ENCODE data around the gene TLN1.
A peak's percentile ranks its signal among the peaks of the same experiment; 100 is the strongest.

Gene TLN1

DNA sequence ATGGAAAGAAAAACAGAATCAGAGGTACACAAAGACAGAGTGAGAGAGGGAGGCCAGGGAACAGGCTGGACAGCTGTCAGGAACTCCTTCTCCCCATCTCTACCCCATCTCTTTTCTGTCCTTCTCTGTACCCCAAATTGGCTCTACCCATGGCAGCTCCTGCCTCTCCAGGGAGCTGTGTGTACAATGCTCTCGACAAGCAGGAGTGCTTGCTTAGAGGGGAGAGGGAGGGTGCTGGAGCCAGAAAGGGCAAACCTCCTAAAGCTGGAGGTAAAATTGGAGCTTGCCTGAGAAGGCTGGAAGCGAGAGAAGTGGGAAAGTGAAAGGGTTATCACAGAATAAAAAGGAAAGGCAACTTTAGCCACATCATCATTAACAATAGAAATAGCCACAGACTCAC is 48.7 kb downstream of the TLN1 start:
- DNase-seq (ENCODE audit: low read depth), result no peak

DNA sequence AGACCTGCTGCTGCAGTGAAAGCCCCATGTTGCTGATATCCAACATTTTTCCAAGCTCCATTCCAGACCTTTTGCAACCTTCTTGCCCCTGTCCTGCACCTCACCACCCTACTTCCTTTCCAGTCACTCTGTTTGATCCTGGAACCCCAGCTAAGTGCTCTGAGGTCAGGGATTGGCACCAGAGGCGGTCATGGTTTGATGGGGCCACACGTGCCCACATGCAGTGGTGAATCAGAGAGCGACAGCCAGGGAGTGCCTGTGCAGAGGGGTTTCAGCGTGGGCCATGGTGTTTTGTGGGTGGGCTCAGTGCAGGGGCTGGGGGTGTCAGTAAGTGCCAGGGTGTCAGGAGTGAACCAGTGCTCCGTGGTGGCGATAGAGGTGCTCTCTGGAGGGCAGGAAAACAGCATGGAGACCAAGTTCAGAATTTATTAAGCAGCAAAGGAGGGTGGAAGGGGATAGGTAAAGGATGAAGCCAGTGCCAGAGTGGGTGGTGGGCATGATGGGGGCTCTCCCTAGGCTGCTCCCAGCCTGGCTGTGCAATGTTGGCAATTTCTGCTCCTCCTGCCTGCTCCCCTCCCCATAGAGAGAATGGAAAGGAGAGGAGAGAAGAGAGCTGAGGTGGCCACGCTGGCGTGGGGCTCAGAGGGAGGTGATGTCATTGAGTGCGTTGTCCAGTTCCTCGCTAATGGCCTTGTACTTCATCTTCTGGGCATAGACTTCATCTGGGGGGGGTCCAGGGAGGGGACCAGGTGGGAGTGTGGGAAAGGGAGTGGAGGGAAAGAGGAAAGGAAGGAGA is 49.3 kb downstream of the TLN1 start:
- DNase-seq (ENCODE audit: low read depth), result no peak

DNA sequence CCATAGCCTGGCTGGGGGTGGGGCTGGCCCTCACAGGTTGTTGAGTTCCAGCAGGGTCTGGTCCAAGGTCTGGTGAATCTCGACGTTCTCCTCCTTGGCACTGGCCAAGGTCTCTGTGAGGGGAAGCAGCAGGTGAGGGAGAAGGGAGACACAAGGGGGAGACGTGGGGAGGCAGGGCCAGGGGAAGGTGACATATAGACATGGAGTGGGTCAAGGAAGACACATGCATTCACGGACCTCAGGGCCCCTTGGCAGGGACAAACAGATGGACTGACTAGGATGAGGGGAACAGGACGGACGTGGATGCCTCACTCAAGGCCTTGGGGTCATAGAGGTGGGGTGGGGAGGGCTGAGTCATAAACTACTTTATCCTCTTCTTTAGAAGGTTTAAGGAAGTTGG is 49.9 kb downstream of the TLN1 start:
- no peak for DNase-seq (ENCODE audit: low read depth)

DNA sequence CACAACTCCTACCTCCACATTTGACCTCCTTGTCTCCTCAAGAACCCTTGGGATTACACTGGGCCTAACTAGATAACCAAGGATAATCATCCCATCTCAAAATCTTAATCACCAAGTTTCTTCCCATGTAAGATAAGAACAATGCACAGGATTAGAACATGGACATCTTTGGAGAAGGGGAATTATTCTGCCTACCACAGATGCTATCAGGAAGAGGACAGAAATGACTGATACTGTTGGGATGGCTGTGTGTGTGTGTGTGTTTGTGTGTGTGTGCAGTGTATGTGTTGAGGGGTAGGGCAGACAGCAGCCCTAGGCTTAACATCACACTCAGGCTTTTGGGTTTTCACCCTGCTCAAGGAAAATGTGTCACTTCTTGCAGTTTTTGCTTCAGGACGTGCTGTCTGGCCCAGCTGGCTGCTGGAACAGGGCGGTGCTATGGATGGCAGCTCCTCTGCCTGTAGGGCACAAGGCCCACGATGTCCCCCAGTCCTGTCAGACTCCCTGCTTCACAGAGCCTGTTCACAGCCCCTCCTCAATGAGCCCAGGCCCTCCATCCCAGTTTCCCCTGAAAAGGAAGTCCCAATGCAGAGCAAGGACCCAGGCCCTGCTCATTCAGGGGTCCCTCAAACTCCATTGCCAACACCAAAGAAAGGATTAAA is 50.5 kb downstream of the TLN1 start:
- peak; percentile 36 for DNase-seq (ENCODE audit: low read depth)

DNA sequence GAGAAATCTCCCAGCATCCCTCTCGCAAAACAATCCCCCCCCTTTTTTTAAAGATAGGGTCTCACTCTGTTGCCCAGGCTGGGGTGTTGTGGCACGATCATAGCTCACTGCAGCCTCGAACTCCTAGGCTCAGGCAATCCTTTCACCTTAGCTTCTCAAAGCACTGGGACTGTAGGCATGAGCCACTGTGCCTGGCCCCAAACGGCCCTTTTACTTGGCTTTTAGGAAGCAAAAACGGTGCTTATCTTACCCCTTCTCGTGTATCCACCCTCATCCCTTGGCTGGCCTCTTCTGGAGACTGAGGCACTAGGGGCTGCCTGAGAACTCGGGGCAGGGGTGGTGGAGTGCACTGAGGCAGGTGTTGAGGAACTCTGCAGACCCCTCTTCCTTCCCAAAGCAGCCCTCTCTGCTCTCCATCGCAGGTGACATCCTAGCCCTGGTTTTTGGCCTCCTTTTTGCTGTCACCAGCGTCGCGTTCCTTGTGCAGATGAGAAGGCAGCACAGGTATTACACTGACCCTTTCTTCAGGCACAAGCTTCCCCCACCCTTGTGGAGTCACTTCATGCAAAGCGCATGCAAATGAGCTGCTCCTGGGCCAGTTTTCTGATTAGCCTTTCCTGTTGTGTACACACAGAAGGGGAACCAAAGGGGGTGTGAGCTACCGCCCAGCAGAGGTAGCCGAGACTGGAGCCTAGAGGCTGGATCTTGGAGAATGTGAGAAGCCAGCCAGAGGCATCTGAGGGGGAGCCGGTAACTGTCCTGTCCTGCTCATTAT is 51.5 kb downstream of the TLN1 start:
- peak; percentile 72 for DNase-seq (ENCODE audit: low read depth)

DNA sequence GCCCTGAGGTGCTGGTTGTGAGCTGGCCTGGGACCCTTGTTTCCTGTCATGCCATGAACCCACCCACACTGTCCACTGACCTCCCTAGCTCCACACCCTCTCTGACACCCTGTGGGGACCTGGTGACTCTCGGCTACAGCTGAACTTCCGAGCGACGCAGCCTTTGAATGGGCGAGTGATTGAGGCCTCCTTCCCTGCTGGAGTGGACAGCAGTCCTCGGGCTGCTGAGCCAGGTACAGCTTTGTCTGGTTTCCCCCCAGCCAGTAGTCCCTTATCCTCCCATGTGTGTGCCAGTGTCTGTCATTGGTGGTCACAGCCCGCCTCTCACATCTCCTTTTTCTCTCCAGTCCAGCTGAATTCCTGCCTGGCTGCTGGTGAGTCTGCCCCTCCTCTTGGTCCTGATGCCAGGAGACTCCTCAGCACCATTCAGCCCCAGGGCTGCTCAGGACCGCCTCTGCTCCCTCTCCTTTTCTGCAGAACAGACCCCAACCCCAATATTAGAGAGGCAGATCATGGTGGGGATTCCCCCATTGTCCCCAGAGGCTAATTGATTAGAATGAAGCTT is 52.1 kb downstream of the TLN1 start:
- no peak for DNase-seq (ENCODE audit: low read depth)

DNA sequence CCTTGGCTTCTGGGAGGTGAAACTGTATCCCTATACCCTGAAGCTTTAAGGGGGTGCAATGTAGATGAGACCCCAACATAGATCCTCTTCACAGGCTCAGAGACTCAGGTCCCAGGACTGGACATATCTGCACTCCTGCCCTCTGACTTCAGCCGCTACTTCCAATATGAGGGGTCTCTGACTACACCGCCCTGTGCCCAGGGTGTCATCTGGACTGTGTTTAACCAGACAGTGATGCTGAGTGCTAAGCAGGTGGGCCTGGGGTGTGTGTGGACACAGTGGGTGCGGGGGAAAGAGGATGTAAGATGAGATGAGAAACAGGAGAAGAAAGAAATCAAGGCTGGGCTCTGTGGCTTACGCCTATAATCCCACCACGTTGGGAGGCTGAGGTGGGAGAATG is 52.9 kb downstream of the TLN1 start:
- DNase-seq (ENCODE audit: low read depth), result no peak

DNA sequence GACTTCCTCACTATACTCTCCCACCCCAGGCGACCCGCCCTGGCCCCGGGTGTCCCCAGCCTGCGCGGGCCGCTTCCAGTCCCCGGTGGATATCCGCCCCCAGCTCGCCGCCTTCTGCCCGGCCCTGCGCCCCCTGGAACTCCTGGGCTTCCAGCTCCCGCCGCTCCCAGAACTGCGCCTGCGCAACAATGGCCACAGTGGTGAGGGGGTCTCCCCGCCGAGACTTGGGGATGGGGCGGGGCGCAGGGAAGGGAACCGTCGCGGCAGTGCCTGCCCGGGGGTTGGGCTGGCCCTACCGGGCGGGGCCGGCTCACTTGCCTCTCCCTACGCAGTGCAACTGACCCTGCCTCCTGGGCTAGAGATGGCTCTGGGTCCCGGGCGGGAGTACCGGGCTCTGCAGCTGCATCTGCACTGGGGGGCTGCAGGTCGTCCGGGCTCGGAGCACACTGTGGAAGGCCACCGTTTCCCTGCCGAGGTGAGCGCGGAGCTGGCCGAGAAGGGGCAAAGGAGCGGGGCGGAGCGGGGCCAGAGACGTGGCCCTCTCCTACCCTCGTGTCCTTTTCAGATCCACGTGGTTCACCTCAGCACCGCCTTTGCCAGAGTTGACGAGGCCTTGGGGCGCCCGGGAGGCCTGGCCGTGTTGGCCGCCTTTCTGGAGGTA is 56.1 kb downstream of the TLN1 start:
- no peak for DNase-seq (ENCODE audit: low read depth)

DNA sequence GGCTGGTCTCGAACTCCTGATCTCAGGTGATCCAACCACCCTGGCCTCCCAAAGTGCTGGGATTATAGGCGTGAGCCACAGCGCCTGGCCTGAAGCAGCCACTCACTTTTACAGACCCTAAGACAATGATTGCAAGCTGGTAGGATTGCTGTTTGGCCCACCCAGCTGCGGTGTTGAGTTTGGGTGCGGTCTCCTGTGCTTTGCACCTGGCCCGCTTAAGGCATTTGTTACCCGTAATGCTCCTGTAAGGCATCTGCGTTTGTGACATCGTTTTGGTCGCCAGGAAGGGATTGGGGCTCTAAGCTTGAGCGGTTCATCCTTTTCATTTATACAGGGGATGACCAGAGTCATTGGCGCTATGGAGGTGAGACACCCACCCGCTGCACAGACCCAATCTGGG is 56.8 kb downstream of the TLN1 start:
- no peak for DNase-seq (ENCODE audit: low read depth)

DNA sequence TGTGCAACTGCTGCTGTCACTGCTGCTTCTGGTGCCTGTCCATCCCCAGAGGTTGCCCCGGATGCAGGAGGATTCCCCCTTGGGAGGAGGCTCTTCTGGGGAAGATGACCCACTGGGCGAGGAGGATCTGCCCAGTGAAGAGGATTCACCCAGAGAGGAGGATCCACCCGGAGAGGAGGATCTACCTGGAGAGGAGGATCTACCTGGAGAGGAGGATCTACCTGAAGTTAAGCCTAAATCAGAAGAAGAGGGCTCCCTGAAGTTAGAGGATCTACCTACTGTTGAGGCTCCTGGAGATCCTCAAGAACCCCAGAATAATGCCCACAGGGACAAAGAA is 58.0 kb downstream of the TLN1 start:
- DNase-seq (ENCODE audit: low read depth), result no peak

DNA sequence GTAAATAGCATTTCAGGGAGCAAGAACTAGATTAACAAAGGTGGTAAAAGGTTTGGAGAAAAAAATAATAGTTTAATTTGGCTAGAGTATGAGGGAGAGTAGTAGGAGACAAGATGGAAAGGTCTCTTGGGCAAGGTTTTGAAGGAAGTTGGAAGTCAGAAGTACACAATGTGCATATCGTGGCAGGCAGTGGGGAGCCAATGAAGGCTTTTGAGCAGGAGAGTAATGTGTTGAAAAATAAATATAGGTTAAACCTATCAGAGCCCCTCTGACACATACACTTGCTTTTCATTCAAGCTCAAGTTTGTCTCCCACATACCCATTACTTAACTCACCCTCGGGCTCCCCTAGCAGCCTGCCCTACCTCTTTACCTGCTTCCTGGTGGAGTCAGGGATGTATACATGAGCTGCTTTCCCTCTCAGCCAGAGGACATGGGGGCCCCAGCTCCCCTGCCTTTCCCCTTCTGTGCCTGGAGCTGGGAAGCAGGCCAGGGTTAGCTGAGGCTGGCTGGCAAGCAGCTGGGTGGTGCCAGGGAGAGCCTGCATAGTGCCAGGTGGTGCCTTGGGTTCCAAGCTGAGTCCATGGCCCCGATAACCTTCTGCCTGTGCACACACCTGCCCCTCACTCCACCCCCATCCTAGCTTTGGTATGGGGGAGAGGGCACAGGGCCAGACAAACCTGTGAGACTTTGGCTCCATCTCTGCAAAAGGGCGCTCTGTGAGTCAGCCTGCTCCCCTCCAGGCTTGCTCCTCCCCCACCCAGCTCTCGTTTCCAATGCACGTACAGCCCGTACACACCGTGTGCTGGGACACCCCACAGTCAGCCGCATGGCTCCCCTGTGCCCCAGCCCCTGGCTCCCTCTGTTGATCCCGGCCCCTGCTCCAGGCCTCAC is 58.6 kb downstream of the TLN1 start, which contains the start of gene CA9:
CA9 (plus strand) TSS at position 797 of the 893 bp plus-strand sequence; CDS start at position 829, 32 bp downstream.
- DNase-seq (ENCODE audit: low read depth), result no peak

DNA sequence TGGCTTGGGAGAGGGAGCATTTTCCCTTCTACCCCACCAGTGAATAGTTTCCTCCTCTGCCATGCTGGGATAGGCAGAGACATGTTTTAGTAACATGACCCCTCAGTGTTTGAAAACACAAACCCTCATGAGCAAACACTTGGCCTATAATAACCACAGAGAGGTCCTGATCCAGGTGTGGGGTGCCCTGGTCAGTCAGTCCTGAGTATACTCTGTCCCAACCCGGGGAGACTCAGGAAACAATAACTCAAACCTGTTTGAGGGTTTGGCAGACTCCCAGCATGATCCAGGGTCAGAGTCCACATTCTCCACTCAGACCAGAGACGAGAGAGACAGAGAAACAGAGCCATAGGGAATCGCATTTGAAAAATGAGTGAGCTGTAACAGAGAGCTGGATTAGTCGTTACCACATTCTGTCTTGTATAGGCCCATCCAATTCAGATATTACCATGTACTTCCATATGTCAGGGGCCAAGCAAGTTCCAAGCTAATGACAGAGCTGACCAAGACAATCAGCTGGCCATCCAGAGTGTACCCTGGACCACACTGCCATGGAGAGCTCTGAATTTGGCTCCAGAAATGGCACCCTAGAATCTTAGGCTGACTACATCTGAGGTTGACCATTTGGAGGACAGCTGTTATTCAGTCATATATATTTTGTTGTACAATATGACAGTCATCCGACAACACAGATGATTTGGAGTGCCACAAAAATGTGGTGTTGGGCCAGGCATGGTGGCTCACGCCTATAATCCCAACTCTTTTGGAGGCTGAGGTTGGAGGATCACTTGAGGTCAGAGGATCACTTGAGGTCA is 62.5 kb downstream of the TLN1 start:
- DNase-seq (ENCODE audit: low read depth), result no peak

DNA sequence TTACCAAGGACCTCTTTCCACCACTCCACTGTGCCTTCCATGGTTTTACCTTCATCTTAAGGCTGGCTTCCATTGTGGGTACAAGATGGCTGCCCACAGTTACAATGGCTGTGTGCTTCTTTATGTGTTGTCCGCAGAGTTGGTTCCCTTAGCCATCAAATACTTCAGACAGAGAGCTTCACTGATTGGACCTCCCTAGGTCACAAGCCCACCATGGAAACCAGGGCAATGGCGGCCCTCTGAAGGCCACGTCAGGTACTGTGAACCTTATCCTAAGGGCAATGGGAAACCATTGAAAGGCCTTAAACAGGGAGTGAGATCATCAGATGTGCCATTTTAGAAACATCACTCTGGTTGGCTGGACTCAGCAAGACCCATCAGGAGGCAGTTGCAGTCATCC is 64.1 kb downstream of the TLN1 start:
- no peak for DNase-seq (ENCODE audit: low read depth)

DNA sequence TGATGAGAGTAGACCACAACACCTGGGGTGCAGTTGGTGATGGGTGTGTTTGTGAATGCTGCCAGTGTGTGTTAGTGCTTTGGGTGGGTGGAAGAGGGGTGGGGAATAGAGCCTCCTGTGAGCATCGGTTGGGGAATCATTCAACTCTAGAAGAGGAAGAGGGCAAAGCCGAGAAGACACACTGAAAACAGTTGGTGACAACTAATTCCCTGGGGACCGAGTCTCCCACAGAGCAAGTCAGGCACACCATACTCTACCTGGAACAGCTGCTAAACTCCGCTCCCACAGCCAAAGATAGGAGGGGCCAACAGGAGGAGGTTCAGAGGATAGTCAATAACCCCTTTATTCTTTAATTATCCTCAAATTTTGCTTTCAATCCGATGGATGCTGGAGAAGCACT is 65.4 kb downstream of the TLN1 start:
- no peak for DNase-seq (ENCODE audit: low read depth)

DNA sequence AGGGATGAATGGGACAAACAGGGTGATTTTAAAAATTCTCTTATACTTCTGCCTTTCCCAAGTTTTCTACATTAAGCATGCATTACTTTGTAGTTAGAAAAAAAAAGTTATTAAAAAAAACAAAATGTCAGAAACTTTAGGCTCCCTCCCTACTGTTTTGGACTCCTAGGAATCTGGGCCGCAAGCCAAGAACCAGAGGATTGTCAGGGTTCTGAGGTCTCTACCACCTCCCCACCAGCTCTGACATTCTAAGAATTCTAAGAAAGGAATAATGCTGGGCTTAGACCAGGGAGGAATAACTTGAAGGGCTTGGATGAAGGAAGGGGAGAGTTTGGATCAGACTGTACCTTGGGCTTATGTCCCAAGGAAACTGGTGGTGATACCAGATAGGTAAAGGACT is 66.0 kb downstream of the TLN1 start:
- DNase-seq (ENCODE audit: low read depth), result no peak

DNA sequence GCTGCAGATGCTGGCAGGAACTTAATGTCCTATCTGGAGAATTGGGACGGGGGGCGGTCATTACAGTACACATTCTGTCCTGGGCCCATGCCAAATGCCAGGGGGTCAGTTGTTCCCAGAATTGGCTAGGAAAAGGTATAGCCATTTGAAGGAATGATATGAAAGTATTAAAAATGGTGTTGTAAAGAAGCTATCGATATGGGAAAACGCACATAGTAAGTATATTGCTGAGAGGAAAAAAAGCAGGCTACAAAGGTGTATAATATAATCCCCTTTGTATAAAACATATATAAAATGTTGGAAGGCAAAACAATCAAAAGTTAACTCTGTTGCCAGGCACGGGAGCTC is 66.5 kb downstream of the TLN1 start:
- no peak for DNase-seq (ENCODE audit: low read depth)

DNA sequence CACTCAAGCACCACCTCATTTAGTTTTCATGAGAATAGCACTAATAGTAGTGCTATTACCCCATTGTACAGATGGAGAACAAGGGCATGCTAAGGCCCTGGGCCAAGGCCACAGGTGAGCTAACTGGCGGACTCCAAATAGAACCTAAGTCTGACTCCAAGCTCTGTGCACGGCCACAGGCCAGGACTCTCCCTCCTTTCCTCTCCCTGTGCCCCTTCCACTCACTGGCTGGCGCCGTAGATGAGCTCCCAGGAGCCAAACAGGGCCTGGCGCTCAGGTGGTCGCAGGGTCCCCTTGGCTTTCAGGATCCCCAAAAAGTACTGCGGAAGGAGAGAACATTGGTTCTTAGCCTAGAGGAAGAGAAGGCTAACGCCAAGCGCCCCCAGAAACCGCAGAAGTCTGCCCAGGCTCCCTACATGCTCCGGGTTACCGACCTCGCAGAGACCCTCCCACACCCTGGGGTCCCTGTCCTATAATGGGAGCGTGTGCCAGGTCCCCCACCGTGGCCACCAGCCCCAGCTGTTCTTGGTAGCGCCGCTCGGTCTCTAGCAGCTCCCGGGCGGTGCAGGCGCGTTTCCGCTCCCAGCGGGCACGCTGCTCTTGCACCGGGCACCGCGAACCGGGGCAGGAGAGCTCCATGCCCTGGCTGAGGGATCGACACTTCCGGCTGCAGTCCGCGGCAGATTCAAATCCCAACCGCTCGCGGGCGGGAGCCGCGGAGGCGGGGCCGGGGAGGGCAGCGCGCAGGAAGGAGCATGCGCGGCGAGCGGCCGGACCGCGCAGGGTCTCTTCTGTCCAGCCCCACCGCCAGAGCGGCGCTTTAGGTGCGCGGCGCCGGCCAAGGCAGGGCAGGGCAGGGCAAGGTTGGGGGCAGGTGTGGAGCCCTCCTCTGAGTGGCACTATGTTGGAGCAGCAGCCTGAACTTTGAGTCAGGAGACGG is 67.2 kb downstream of the TLN1 start, which contains the start of gene ARHGEF39:
ARHGEF39 (minus strand) TSS at position 665 of the 940 bp plus-strand sequence; CDS start at position 639, 26 bp downstream.
- peak; percentile 66 for DNase-seq (ENCODE audit: low read depth)

DNA sequence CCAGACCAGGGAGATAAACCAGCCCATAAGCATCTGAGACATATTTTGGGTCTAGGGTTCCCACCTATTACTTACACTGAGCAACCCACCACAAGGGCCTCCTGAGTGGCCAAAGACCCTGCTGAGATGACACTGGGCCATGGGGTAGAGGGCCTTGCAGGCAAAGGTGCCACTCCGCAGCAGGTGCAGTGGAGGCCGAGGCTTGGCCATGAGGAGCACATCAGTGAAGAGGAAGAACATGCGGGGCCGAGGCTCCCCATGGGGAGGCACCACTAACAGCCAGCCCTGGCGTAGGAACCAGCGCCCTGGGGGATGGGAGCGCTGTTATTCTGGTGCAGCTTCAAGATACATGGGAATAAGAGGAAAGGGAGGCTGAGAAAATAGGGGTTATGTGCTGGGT is 69.6 kb downstream of the TLN1 start:
- DNase-seq (ENCODE audit: low read depth), result no peak

DNA sequence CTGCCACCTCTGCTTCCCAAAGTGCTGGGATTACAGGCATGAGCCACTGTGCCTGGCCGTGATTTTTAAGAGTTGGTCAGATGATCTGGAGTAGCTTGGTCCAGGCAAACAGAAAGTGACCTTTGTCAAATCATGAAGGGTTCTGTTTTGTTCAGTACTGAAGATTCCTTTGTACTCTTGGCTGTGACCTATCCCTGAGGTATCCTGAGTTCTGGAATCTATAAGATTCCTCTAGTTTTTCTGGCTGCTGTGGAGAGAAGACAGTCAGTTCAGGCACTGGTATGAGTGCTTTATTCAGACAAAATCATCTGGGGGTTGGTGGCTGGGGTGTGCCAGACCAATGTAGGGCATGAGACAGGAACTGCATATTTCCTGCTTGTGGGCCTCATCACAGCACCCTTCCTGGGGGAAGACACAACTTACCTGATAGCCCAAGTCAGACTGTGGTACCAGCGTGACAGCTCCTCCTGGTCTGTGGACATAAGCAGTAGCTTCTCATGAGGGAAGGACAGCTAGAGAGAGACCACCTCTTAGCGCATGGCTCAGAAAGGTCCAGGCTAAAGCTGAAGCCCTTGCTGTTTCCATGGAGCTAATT is 70.1 kb downstream of the TLN1 start:
- DNase-seq (ENCODE audit: low read depth), result no peak
